HT1080 (cell line): ENCODE data around the gene DAND5. TPM values are rescaled to one million over a fixed set of nuclear protein-coding genes. Genes with fewer than 3 reads are reported as not detected.
A peak's percentile ranks its signal among the peaks of the same experiment; 100 is the strongest.

Experiments used
- DNase-seq: peaks from one replicate; pipeline ENCODE4 v3.0.0-alpha.2; 2015; ENCODE audit warnings: low read depth
- polyA plus RNA-seq, 2 experiments: library from polyadenylated mRNA; depleted of rRNA; stranded (reverse); fragments of >200 nt; gene quantifications; 2 replicates each; pipeline ENCODE4 v1.2.3, GENCODE V29; 2015
- total RNA-seq: library from RNA; depleted of rRNA; stranded (reverse); fragments of >200 nt; shearing (Covaris generic); gene quantifications from 2 replicates; pipeline ENCODE4 v1.2.3, GENCODE V29; 2014; rRNA removed

DAND5 gene
- 0.17 and 0.31 TPM in 2 replicates for total RNA-seq
- 0.07 and 0.08 TPM in 2 replicates for polyA plus RNA-seq (2015; cell fraction: cytosol; rRNA removed)
- polyA plus RNA-seq (2015; cell fraction: nucleus; rRNA removed), result 0.62 and 0.71 TPM in 2 replicates

GRCh38 chr19:12969292-12969988 lies at the start of gene DAND5:
TSS of gene DAND5 (plus strand) at chr19:12969576. CDS start at chr19:12969661, 85 bp downstream.
- no peak for DNase-seq

GRCh38 chr19:12921047-12921446 lies 48.3 kb upstream of the DAND5 start:
- no peak for DNase-seq

- no peak for DNase-seq
Measured at GRCh38 chr19:12922959-12923358, 46.4 kb upstream of the DAND5 start.

GRCh38 chr19:12924621-12925310 lies 44.6 kb upstream of the DAND5 start:
- DNase-seq, result no peak

GRCh38 chr19:12930002-12930645 lies 39.3 kb upstream of the DAND5 start:
- no peak for DNase-seq

- DNase-seq, result no peak
Measured at GRCh38 chr19:12932392-12933286, 36.7 kb upstream of the DAND5 start.

- DNase-seq, result peak; percentile 84
Measured at GRCh38 chr19:12933287-12934072, 35.9 kb upstream of the DAND5 start, which contains the start of gene FARSA. TSS of gene FARSA (minus strand) at chr19:12933711. CDS start at chr19:12933696, 15 bp downstream.

- no peak for DNase-seq
Measured at GRCh38 chr19:12935071-12935470, 34.3 kb upstream of the DAND5 start.

- no peak for DNase-seq
Measured at GRCh38 chr19:12936582-12936981, 32.8 kb upstream of the DAND5 start.

GRCh38 chr19:12937093-12937926 lies 32.1 kb upstream of the DAND5 start:
- DNase-seq, result peak; percentile 34

GRCh38 chr19:12937927-12938778 lies 31.2 kb upstream of the DAND5 start, which contains the start of gene CALR:
TSS of gene CALR (plus strand) at chr19:12938609. CDS start at chr19:12938680, 71 bp downstream.
- DNase-seq, result peak; percentile 99

- DNase-seq, result no peak
Measured at GRCh38 chr19:12938779-12939601, 30.4 kb upstream of the DAND5 start.

- DNase-seq, result no peak
Measured at GRCh38 chr19:12939975-12940423, 29.4 kb upstream of the DAND5 start.

- DNase-seq, result no peak
Measured at GRCh38 chr19:12940897-12941296, 28.5 kb upstream of the DAND5 start.

GRCh38 chr19:12943437-12944044 lies 25.8 kb upstream of the DAND5 start:
- DNase-seq, result no peak

- no peak for DNase-seq
Measured at GRCh38 chr19:12944104-12944674, 25.2 kb upstream of the DAND5 start.
